Measurements from ENCODE around the gene VPS51. TPM values are rescaled to one million over a fixed set of nuclear protein-coding genes. Genes with fewer than 3 reads are reported as not detected.

Gene VPS51
- total and polyA plus RNA-seq, 9 of the 15 experiments (the other 6 are each of a cell fraction or from before 2014, with no cell fraction given): 1.8 to 143 (median 46.8) TPM

- TF ChIP-seq, protein P1, sequence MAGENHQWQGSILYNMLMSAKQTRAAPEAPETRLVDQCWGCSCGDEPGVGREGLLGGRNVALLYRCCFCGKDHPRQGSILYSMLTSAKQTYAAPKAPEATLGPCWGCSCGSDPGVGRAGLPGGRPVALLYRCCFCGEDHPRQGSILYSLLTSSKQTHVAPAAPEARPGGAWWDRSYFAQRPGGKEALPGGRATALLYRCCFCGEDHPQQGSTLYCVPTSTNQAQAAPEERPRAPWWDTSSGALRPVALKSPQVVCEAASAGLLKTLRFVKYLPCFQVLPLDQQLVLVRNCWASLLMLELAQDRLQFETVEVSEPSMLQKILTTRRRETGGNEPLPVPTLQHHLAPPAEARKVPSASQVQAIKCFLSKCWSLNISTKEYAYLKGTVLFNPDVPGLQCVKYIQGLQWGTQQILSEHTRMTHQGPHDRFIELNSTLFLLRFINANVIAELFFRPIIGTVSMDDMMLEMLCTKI (IDR thresholded peaks at IDR 0.05; ENCODE audit: partially characterized antibody): no peak
- TF ChIP-seq TSC22D4 (tag; IDR thresholded peaks at IDR 0.05) (no peak), WHSC1 (IDR thresholded peaks at IDR 0.05; ENCODE audit: low read length) (no peak), ZNF316 (IDR thresholded peaks at IDR 0.05) (no peak), FOXJ2 (tag; IDR thresholded peaks at IDR 0.05) (peak; percentile 80; the same call in 1 of the 2 replicates), FIP1L1 (IDR thresholded peaks at IDR 0.05; ENCODE audit: low read depth, low read length, poor library complexity, severe bottlenecking) (no peak), RBFOX2 (IDR thresholded peaks at IDR 0.05; ENCODE audit: low read depth, low read length) (no peak), POLR3G (IDR thresholded peaks at IDR 0.05; ENCODE audit: extremely low read depth, insufficient read length, insufficient replicate concordance) (no peak), PHF8 (IDR thresholded peaks at IDR 0.05; ENCODE audit: borderline replicate concordance, low read length) (peak; percentile 47; the same call in 1 of the 2 replicates), ZBTB43 (CRISPR knock-in tag; IDR thresholded peaks at IDR 0.05) (no peak), MAX (CRISPR knock-in tag; IDR thresholded peaks at IDR 0.05) (peak; percentile 58; the same call in 1 of the 2 replicates), HDAC8 (tag; IDR thresholded peaks at IDR 0.05) (no peak), E2F3 (CRISPR knock-in tag; IDR thresholded peaks at IDR 0.05) (no peak), ILF3 (IDR thresholded peaks at IDR 0.05; ENCODE audit: borderline replicate concordance) (no peak), CC2D1A (IDR thresholded peaks at IDR 0.05) (no peak), EZH2 (IDR thresholded peaks at IDR 0.05; ENCODE audit: borderline replicate concordance, low read depth, low read length) (no peak)
- TF ChIP-seq, protein P2, sequence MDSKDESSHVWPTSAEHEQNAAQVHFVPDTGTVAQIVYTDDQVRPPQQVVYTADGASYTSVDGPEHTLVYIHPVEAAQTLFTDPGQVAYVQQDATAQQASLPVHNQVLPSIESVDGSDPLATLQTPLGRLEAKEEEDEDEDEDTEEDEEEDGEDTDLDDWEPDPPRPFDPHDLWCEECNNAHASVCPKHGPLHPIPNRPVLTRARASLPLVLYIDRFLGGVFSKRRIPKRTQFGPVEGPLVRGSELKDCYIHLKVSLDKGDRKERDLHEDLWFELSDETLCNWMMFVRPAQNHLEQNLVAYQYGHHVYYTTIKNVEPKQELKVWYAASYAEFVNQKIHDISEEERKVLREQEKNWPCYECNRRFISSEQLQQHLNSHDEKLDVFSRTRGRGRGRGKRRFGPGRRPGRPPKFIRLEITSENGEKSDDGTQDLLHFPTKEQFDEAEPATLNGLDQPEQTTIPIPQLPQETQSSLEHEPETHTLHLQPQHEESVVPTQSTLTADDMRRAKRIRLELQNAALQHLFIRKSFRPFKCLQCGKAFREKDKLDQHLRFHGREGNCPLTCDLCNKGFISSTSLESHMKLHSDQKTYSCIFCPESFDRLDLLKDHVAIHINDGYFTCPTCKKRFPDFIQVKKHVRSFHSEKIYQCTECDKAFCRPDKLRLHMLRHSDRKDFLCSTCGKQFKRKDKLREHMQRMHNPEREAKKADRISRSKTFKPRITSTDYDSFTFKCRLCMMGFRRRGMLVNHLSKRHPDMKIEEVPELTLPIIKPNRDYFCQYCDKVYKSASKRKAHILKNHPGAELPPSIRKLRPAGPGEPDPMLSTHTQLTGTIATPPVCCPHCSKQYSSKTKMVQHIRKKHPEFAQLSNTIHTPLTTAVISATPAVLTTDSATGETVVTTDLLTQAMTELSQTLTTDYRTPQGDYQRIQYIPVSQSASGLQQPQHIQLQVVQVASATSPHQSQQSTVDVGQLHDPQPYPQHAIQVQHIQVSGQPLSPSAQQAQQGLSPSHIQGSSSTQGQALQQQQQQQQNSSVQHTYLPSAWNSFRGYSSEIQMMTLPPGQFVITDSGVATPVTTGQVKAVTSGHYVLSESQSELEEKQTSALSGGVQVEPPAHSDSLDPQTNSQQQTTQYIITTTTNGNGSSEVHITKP (IDR thresholded peaks at IDR 0.05; ENCODE audit: partially characterized antibody): no peak
- TF ChIP-seq, protein P3, sequence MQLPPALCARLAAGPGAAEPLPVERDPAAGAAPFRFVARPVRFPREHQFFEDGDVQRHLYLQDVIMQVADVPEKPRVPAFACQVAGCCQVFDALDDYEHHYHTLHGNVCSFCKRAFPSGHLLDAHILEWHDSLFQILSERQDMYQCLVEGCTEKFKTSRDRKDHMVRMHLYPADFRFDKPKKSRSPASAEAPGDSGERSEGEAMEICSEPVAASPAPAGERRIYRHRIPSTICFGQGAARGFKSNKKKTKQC (CRISPR knock-in tag; IDR thresholded peaks at IDR 0.05): peak; percentile 63; the same call in 1 of the 2 replicates
Measured at GRCh38 chr11:65134952-65135632, 39.1 kb downstream of the VPS51 start (continued).

Data from K562 (cell line).